Hair follicular keratinocyte (primary cell): ENCODE results near the gene LAPTM5. TPM values are rescaled to one million over a fixed set of nuclear protein-coding genes. Genes with fewer than 3 reads are reported as not detected.

ENCODE experiments used
- total RNA-seq: library from RNA; depleted of rRNA; stranded (reverse); fragments of >200 nt; gene quantifications from 2 replicates; pipeline ENCODE4 v1.2.3, GENCODE V29; 2015

The LAPTM5 gene, protein sequence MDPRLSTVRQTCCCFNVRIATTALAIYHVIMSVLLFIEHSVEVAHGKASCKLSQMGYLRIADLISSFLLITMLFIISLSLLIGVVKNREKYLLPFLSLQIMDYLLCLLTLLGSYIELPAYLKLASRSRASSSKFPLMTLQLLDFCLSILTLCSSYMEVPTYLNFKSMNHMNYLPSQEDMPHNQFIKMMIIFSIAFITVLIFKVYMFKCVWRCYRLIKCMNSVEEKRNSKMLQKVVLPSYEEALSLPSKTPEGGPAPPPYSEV
- 0.42 and 0.55 TPM in 2 replicates for total RNA-seq

DNA sequence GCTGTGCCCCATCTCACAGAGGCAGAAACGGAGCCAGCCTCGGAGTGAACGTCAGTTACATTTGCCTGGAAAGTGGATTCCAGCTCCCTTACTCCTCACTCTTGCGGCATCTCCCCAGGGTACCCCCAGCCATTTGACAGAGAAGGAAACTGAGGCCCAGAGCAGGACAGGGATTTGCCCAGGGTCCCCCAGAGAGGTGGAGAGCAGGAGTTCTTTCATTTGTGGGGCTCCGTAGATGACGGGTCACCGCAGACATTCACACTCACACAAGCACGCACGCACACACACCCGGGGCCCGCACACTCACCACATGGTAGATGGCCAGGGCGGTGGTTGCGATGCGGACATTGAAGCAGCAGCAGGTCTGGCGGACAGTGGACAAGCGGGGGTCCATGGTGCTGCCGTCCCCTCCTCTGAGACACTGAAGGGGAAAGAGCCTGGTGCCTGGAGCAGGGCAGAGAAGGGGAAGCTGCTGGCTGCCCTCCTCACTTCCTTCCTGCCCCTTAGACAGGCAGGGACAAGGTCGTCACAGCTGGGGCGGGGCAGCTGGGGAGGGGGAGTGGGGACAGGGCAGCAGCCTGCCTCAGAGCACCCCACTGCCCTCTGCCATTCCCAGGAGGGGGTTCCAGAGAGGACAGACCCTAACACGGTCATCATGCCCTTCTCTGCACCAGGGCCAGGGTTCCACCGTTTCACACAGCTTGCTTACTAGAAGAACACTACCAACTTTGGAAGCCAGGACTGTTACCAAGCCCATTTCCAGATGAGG is at the start of gene LAPTM5:
TSS of gene LAPTM5 (minus strand) at position 423 of the 769 bp plus-strand sequence. CDS start at position 394, 29 bp downstream.

DNA sequence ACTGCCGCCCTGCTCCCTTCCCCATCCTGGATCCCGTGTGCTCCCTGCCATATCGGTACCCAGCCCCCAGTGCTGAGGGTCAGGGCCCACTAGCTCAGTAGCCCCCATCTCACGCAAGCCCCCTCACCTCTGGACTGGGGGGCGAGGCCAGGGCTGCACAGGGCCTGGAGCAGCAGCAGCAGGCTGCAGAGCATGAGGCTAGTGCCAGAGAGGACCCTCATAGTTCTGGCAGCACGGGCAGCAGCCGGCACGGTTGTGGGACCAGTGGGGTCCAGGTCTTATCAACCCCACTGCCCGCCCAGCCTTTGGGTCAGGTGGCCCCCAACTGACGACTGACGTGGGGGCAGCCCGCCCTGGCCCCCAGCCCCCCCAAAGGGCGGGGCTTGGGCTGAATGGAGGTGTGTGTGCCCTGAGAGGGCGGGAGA is 34.2 kb downstream of the LAPTM5 start, which contains the start of gene MATN1:
TSS of gene MATN1 (minus strand) at position 255 of the 425 bp plus-strand sequence. CDS start at position 221, 34 bp downstream.

Other genes starting within 250 kb of the LAPTM5 start
- gene MATN1, start 34.2 kb downstream of the LAPTM5 start, total RNA-seq: not detected in 2 replicates
- gene SDC3, start 151.0 kb upstream of the LAPTM5 start, total RNA-seq: 5.4 and 10.5 TPM in 2 replicates